Measurements from ENCODE around the gene AGTPBP1.
"Not testable (repeated sequence)": the region's sequence is repeated elsewhere in the genome, so short reads cannot be mapped to it uniquely, and the experiment has no call there.

AGTPBP1 gene

GRCh38 chr9:85577353-85577952 lies 164.3 kb downstream of the AGTPBP1 start:
- TF ChIP-seq CTCF (IDR thresholded peaks at IDR 0.05; ENCODE audit: borderline replicate concordance, extremely low read depth, low read length, poor library complexity, severe bottlenecking) = no peak
- no peak for TF ChIP-seq EZH2 (IDR thresholded peaks at IDR 0.05; ENCODE audit: borderline replicate concordance, low read depth, low read length, severe bottlenecking)
- no peaks in the 10 kb centered on the region for H3K4me1 ChIP-seq (ENCODE audit: insufficient read depth, low read length)

GRCh38 chr9:85575868-85576267 lies 165.9 kb downstream of the AGTPBP1 start:
- Histone ChIP-seq H3K27ac (ENCODE audit: low read length) (no peak overlapping the region), H3K79me2 (ENCODE audit: insufficient read depth, low read length) (no peaks in the 10 kb centered on the region), H3K4me1 (ENCODE audit: insufficient read depth, low read length) (no peaks in the 10 kb centered on the region), H3K9ac (ENCODE audit: low read depth, low read length) (no peak overlapping the region), H3K9me3 (ENCODE audit: insufficient read depth, low read length, severe bottlenecking) (no peaks in the 10 kb centered on the region), H3K4me3 (ENCODE audit: low read depth in 1 of 2, low read length in 2 of 2) (no peak overlapping the region), H3K27me3 (ENCODE audit: insufficient read depth, low read length, poor library complexity) (no peaks in the 10 kb centered on the region), H2AFZ (ENCODE audit: low read depth, low read length) (no peak overlapping the region), H3K4me2 (ENCODE audit: insufficient read depth, low read length) (no peak overlapping the region), H3K36me3 (ENCODE audit: insufficient read depth, low read length) (0 out of 2 replicates have a peak, but pooled peaks cover 3% of the 10 kb centered on the region), H4K20me1 (ENCODE audit: insufficient read depth, low read length) (no peaks in the 10 kb centered on the region)
- DNase-seq (no peak), ATAC-seq (ENCODE audit: insufficient read depth, low read depth) (no peak)
- TF ChIP-seq CTCF (IDR thresholded peaks at IDR 0.05; ENCODE audit: borderline replicate concordance, extremely low read depth, low read length, poor library complexity, severe bottlenecking) (no peak), EZH2 (IDR thresholded peaks at IDR 0.05; ENCODE audit: borderline replicate concordance, low read depth, low read length, severe bottlenecking) (no peak)

More at GRCh38 chr9:85577353-85577952, 164.3 kb downstream of the AGTPBP1 start:
- no peaks in the 10 kb centered on the region for H3K27me3 ChIP-seq (ENCODE audit: insufficient read depth, low read length, poor library complexity)
- H3K4me3 ChIP-seq (ENCODE audit: low read depth in 1 of 2, low read length in 2 of 2) = no peak overlapping the region
- H4K20me1 ChIP-seq (ENCODE audit: insufficient read depth, low read length) = no peaks in the 10 kb centered on the region
- H3K27ac ChIP-seq (ENCODE audit: low read length) = no peak overlapping the region
- no peaks in the 10 kb centered on the region for H3K79me2 ChIP-seq (ENCODE audit: insufficient read depth, low read length)
- H3K9ac ChIP-seq (ENCODE audit: low read depth, low read length) = no peak overlapping the region
- ATAC-seq (ENCODE audit: insufficient read depth, low read depth) (no peak), DNase-seq (no peak)
- H3K36me3 ChIP-seq (ENCODE audit: insufficient read depth, low read length) = 0 out of 2 replicates have a peak, but pooled peaks cover 3% of the 10 kb centered on the region
- no peak overlapping the region for H3K4me2 ChIP-seq (ENCODE audit: insufficient read depth, low read length)
- H3K9me3 ChIP-seq (ENCODE audit: insufficient read depth, low read length, severe bottlenecking) = no peaks in the 10 kb centered on the region
- no peak overlapping the region for H2AFZ ChIP-seq (ENCODE audit: low read depth, low read length)

- not testable (repeated sequence) for H3K9ac ChIP-seq (ENCODE audit: low read depth, low read length); H3K79me2 ChIP-seq (ENCODE audit: insufficient read depth, low read length); H3K4me2 ChIP-seq (ENCODE audit: insufficient read depth, low read length); H3K4me3 ChIP-seq (ENCODE audit: low read depth in 1 of 2, low read length in 2 of 2); ATAC-seq (ENCODE audit: insufficient read depth, low read depth); H3K27me3 ChIP-seq (ENCODE audit: insufficient read depth, low read length, poor library complexity); H2AFZ ChIP-seq (ENCODE audit: low read depth, low read length); H3K27ac ChIP-seq (ENCODE audit: low read length); H4K20me1 ChIP-seq (ENCODE audit: insufficient read depth, low read length); DNase-seq; H3K9me3 ChIP-seq (ENCODE audit: insufficient read depth, low read length, severe bottlenecking); H3K4me1 ChIP-seq (ENCODE audit: insufficient read depth, low read length); H3K36me3 ChIP-seq (ENCODE audit: insufficient read depth, low read length)
These were observed 168.2 kb downstream of the AGTPBP1 start for GRCh38 chr9:85573546-85573945.

- not testable (repeated sequence) for H3K4me3 ChIP-seq (ENCODE audit: low read depth in 1 of 2, low read length in 2 of 2); H3K27ac ChIP-seq (ENCODE audit: low read length); H3K4me1 ChIP-seq (ENCODE audit: insufficient read depth, low read length); DNase-seq; H3K79me2 ChIP-seq (ENCODE audit: insufficient read depth, low read length); ATAC-seq (ENCODE audit: insufficient read depth, low read depth); H3K4me2 ChIP-seq (ENCODE audit: insufficient read depth, low read length); H4K20me1 ChIP-seq (ENCODE audit: insufficient read depth, low read length); H3K27me3 ChIP-seq (ENCODE audit: insufficient read depth, low read length, poor library complexity); H3K9me3 ChIP-seq (ENCODE audit: insufficient read depth, low read length, severe bottlenecking); H3K36me3 ChIP-seq (ENCODE audit: insufficient read depth, low read length); H3K9ac ChIP-seq (ENCODE audit: low read depth, low read length); H2AFZ ChIP-seq (ENCODE audit: low read depth, low read length)
These were observed 168.8 kb downstream of the AGTPBP1 start for GRCh38 chr9:85572917-85573316.

Measured in DND-41 (cell line).